HTR-8/SVneo (cell line): ENCODE measurements around the gene CPLANE1.

Source experiments
- DNase-seq: peaks from one replicate; pipeline ENCODE4 v3.0.0; 2011; ENCODE audit warnings: low spot score, mixed read lengths; ENCODE audit not compliant: insufficient read length
- FAIRE-seq: peaks from 2 replicates; lab custom pipeline; 2011; peaks lifted over from hg19 to GRCh38; lab: Jason Lieb, UNC

The CPLANE1 gene

DNA sequence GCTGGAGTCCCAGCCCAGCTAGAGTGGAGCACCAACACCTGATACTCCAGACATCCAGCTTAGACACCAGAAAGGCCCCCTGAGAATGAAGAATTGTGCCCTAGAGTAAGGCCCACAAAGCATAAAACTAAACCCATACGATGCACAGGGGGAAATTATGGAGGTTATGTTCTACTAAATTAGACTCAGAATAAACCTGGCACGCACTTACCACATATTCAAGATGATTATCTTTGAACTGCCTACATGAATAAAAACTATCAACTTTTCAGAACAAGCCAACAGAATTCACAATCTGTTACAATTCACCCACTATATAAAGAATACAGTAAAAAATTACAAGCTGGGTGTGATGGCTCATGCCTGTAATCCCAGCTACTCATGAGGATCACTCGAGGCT is 168.5 kb downstream of the CPLANE1 start:
- no peak for DNase-seq
- no peak for FAIRE-seq

DNA sequence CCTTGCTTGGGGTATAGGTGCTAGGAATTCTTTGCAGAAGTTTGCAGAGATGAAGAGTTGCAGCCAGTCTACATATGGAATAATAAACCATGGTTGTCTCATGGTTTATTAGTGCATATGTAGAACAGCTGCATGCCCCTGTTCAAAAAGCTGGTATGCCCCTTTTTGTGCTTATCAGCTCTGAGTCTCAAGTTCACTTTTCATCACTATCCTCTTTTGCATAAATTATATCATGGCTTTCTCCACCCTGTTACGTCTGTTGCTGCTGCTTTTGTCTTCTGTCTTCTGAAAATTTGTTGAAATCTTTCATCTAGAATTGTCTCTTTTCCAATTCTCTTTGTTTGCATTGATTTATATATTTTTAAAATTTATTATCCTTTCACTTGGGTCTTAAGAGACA is 172.0 kb downstream of the CPLANE1 start:
- no peak for FAIRE-seq
- no peak for DNase-seq

DNA sequence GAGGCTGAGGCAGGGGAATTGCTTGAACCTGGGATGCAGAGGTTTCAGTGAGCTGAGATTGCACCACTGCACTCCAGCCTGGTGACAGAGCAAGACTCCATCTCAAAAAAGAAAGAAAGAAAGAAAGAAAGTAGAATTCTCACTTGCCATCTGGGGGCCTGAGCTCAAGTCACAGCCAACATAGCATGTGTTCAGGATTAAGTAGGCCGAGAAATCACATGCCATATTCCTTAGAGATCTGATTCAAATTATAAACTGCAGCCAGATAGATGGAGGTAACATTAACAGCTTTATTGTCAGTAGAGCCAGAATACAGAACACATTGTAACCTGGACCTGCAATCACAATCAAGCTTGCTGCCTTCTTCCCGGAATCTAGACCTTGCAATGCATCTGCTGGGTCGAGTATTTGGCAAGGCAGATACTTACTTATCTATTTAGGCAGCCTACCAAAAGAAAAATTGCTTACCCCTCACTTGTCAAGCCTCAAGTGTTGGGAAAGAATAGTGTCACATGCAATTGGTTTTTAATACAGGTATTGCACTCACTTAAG is 173.7 kb downstream of the CPLANE1 start:
- DNase-seq (no peak), FAIRE-seq (no peak)

DNA sequence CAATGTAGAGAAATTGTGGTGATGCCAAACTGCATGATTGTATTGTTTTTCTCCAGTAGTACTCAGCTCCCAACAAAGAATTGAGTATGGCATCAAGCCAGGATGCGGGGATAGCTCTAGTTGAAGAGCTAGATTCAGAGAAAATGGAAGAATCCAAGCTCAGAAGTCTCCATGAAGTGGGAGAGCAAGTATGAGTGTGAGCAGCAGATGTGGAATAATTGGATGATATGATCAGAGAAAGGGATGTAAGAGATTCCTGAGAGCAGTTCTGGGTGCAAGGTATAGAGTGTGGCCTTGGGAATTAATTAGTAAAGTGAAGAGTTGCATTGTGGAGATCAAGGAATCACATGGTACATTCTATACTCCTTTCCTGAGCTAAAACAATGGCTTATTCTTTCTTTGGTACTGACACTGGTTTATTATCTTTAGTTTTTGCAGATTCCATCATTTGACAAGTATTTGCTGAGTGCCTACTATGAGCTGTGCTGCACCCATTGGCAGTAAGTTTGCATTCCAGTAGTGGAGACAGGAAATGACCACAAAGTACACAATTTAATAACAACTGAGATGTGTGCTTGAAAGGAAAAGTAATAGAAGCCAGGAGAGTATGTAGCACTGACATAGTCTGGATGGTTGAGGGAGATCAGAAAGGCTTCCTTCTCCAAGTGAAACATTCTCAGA is 177.1 kb downstream of the CPLANE1 start:
- FAIRE-seq = peak; percentile 55
- no peak for DNase-seq

DNA sequence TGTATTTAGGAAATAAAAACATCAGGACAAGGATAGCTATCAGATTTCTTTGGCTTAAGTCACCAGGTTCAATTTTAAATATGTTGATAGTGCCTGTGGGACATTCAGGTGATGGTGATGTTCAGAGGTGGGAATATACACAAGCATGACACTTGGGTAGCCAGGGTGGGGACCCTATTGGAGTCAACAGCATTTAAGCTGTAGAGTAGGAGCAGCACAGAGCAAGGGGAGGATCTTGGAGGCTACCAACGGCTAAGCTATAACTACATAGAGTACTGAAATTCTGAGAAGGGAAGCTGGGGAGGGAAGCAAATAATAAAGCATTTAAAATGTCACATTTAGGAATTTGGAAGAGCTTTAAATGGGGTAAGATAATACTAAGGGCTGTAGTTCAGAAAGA is 177.7 kb downstream of the CPLANE1 start:
- DNase-seq (no peak), FAIRE-seq (no peak)

DNA sequence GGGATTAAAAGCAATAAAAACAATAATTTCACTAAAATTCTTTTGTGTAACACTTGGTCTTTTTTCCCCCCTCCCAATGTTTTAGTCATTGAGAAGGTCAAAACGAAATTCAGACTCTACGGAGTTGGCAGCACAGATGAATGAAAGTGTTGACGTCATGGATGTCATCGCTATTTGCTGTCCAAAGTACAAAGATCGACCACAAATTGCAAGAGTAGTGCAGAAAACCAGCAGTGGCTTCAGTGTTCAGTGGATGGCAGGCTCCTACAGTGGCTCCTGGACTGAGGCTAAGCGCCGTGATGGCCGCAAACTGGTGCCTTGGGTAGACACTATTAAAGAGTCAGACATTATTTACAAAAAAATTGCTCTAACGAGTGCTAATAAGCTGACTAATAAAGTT is 184.7 kb downstream of the CPLANE1 start:
- DNase-seq (no peak), FAIRE-seq (peak; percentile 69)

DNA sequence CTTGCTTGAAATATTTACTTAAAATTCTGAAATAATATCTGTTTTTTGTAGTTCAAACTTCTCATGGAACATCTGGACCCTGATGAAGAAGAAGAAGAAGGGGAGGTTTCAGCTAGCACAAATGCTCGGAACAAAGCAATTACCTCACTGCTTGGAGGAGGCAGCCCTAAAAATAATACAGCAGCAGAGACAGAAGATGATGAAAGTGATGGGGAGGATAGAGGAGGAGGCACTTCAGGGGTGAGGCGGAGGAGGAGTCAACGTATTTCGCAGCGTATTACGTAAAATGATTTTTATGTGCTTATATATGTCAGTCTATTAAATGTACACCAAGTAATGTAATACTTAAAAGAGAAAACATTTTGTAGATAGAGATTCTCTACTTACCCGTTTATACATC is 185.4 kb downstream of the CPLANE1 start:
- FAIRE-seq = no peak
- no peak for DNase-seq

DNA sequence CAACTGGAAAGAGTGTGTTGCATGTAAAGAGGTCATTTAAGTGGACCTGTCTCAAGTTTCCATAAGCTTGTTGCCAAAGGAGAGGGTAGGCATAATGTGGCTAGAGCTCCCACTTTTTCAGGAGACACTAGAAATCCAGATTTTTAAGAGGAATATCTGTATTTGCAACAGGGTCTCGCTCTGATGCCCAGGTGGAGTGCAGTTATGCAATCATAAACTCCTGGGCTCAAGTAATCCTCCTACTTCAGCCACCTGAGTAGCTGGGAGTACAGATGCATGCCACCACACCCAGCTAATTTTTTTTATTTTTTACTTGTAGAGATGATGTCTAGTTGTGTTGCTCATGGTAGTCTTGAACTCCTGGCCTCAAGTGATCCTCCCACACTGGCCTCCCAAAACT is 189.1 kb downstream of the CPLANE1 start:
- no peak for FAIRE-seq

DNA sequence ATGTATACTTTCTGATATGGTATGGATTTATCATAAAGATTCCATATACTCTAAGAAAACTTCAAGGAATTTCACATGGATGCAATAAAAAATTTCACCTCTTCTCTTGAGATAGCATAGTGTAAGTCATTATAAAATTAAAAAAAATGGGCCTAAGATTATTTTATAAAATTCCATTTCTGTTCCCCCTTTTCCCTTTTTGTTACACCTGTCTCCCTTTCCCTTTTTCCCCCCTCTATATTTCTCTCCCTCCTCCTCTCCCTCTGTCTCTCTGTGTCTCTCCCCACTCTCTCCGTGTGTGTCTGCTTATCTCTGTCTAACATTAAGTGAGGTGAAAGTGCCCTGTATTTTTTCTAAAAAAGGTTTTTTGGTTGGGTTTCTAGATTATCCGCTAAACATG is 192.4 kb downstream of the CPLANE1 start:
- DNase-seq (no peak), FAIRE-seq (no peak)

More for the DNA sequence above, 189.1 kb downstream of the CPLANE1 start:
- DNase-seq = no peak
